ENCODE results near the gene SS18L1.

The SS18L1 gene

GRCh38 chr20:62231292-62231691, 87.7 kb downstream of the SS18L1 start:
- no peak overlapping the region for H3K4me3 ChIP-seq (replicated peaks; ENCODE audit: insufficient read depth, low read length)
- H3K27ac ChIP-seq (replicated peaks), result no peak overlapping the region
- TF ChIP-seq POLR2AphosphoS5 (IDR thresholded peaks at IDR 0.05; ENCODE audit: low read depth) (no peak), REST (IDR thresholded peaks at IDR 0.05; ENCODE audit: insufficient replicate concordance, low read depth) (no peak), GABPA (IDR thresholded peaks at IDR 0.05; ENCODE audit: low read depth) (no peak), CTCF (IDR thresholded peaks at IDR 0.05; ENCODE audit: insufficient read depth, low read length) (no peak), SPI1 (IDR thresholded peaks at IDR 0.05; ENCODE audit: borderline replicate concordance, low read depth) (no peak)
- H3K27me3 ChIP-seq (ENCODE audit: insufficient read depth, poor library complexity, severe bottlenecking), result no peaks in the 10 kb centered on the region
- no peak for DNase-seq (ENCODE audit: low read depth in 1 of 2, low spot score in 1 of 2)
